NCI-H82 (cell line): ENCODE results near the gene HS6ST2.

Experiments used
- DNase-seq: peaks from one replicate; lab custom pipeline; 2025; lab: John Stamatoyannopoulos, UW

HS6ST2 gene

GRCh38 chrX:132740316-132741123 is 217.9 kb downstream of the HS6ST2 start:
- peak; percentile 42 for DNase-seq

- no peak for DNase-seq
Measured at GRCh38 chrX:132738951-132739350, 219.5 kb downstream of the HS6ST2 start.

GRCh38 chrX:132737743-132738142 is 220.7 kb downstream of the HS6ST2 start:
- no peak for DNase-seq

GRCh38 chrX:132732236-132732635 is 226.2 kb downstream of the HS6ST2 start:
- DNase-seq, result no peak

- no peak for DNase-seq
Measured at GRCh38 chrX:132730726-132731125, 227.7 kb downstream of the HS6ST2 start.

- no peak for DNase-seq
Measured at GRCh38 chrX:132730266-132730665, 228.2 kb downstream of the HS6ST2 start.

- DNase-seq, result no peak
Measured at GRCh38 chrX:132728296-132728695, 230.1 kb downstream of the HS6ST2 start.

GRCh38 chrX:132718431-132718958 is 239.9 kb downstream of the HS6ST2 start:
- DNase-seq, result no peak

GRCh38 chrX:132716006-132716405 is 242.4 kb downstream of the HS6ST2 start:
- DNase-seq, result no peak

- no peak for DNase-seq
Measured at GRCh38 chrX:132714913-132715312, 243.5 kb downstream of the HS6ST2 start.

GRCh38 chrX:132712350-132712749 is 246.1 kb downstream of the HS6ST2 start:
- DNase-seq, result no peak

GRCh38 chrX:132710656-132711155 is 247.7 kb downstream of the HS6ST2 start:
- no peak for DNase-seq

GRCh38 chrX:132708529-132708928 is 249.9 kb downstream of the HS6ST2 start:
- no peak for DNase-seq

GRCh38 chrX:132704769-132705168 is 253.7 kb downstream of the HS6ST2 start:
- no peak for DNase-seq

- no peak for DNase-seq
Measured at GRCh38 chrX:132694382-132694781, 264.0 kb downstream of the HS6ST2 start.

GRCh38 chrX:132692526-132692925 is 265.9 kb downstream of the HS6ST2 start:
- DNase-seq, result no peak

GRCh38 chrX:132692066-132692465 is 266.4 kb downstream of the HS6ST2 start:
- DNase-seq, result no peak

GRCh38 chrX:132689612-132690563 is 268.5 kb downstream of the HS6ST2 start:
- DNase-seq, result no peak

- DNase-seq, result no peak
Measured at GRCh38 chrX:132685276-132685675, 273.2 kb downstream of the HS6ST2 start.

- no peak for DNase-seq
Measured at GRCh38 chrX:132677233-132677716, 281.2 kb downstream of the HS6ST2 start.

GRCh38 chrX:132676561-132677186 is 281.8 kb downstream of the HS6ST2 start:
- no peak for DNase-seq

GRCh38 chrX:132676102-132676501 is 282.3 kb downstream of the HS6ST2 start:
- no peak for DNase-seq
